Suprapubic skin (tissue), 4 donors: ENCODE results near the gene ABCC1. TPM values are rescaled to one million over a fixed set of nuclear protein-coding genes. Genes with fewer than 3 reads are reported as not detected.

Source experiments
- DNase-seq, 2 donors: peaks; one replicate each; pipeline ENCODE4 v3.0.0-alpha.2; 2019; ENCODE audit warnings: low spot score in 2 of 2
- H3K27ac ChIP-seq: fragments of 200-600 bp; sonication (generic); one replicate; pipeline ENCODE4 v1.5.1; 2019
- H3K27me3 ChIP-seq: fragments of 200-600 bp; sonication (generic); one replicate; pipeline ENCODE4 v1.5.1; 2019
- H3K36me3 ChIP-seq: fragments of 200-600 bp; sonication (generic); one replicate; pipeline ENCODE4 v1.5.1; 2019
- H3K4me1 ChIP-seq: fragments of 200-600 bp; sonication (generic); one replicate; pipeline ENCODE4 v1.5.1; 2019
- H3K4me3 ChIP-seq: fragments of 200-600 bp; sonication (generic); one replicate; pipeline ENCODE4 v1.5.1; 2019; ENCODE audit warnings: mild to moderate bottlenecking
- H3K9me3 ChIP-seq: fragments of 200-600 bp; sonication (generic); one replicate; pipeline ENCODE4 v1.5.1; 2019
- EP300 ChIP-seq: sonication (generic); formaldehyde crosslinking; IDR thresholded peaks from one replicate; pipeline ENCODE4 v1.6.1; 2017; ENCODE audit warnings: antibody characterized with exemption
- POLR2A ChIP-seq, 2 donors: fragments of 450-650 bp; IDR thresholded peaks; one replicate each; pipeline ENCODE4 v1.6.1; 2017; ENCODE audit warnings: antibody characterized with exemption in 2 of 2, mild to moderate bottlenecking in 2 of 2, moderate library complexity in 2 of 2
- POLR2AphosphoS5 ChIP-seq, 3 donors: sonication (generic); formaldehyde crosslinking; IDR thresholded peaks; one replicate each; pipeline ENCODE4 v1.6.1; 2017; ENCODE audit warnings: antibody characterized with exemption in 3 of 3
- WGBS: methylation state at CpG from one replicate; pipeline ENCODE4 v1.1.5; 2018; 5-methylcytosine and 5-hydroxymethylcytosine counted together
- total RNA-seq, 4 donors: library from RNA; depleted of rRNA; stranded (reverse); fragments of >200 nt; gene quantifications; one replicate each; pipeline ENCODE4 v1.1.0, GENCODE V29; 2016
- TF ChIP-seq, protein P1 (sequence below), 2 donors: fragments of 200-600 bp in 1 of 2; fragments of 450-650 bp in 1 of 2; sonication (generic) in 1 of 2; IDR thresholded peaks; one replicate each; pipeline ENCODE4 v1.5.1; 2016 to 2019; ENCODE audit warnings: antibody characterized with exemption in 2 of 2, mild to moderate bottlenecking in 1 of 2, moderate library complexity in 1 of 2

Gene ABCC1
- total RNA-seq, 4 donors from 2014 or later: 22.1 to 37.4 (median 27.2) TPM

DNA sequence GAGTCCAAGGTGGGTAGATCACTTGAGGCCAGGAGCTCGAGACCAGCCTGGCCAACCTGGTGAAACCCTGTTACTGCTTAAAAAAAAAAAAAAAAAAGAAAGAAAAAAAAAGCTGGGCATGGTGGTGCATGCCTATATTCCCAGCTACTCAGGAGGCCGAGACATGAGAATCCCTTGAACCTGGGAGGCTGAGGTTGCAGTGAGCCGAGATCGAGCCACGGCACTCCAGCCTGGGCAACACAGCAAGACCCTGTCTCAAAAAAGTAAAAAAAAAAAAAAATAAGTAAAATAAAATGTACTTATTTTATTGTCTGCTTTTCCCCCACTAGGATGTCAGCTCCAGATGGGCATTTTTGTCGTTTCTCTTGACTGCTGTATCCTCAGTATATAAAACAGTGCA, 107.7 kb downstream of the ABCC1 start:
- peaks cover 75% of the 10 kb centered on the region for H3K36me3 ChIP-seq
- H3K27me3 ChIP-seq: no peaks in the 10 kb centered on the region
- no peak overlapping the region for H3K4me3 ChIP-seq
- H3K4me1 ChIP-seq: no peaks in the 10 kb centered on the region
- TF ChIP-seq POLR2A (IDR thresholded peaks at IDR 0.05) (no peak), POLR2AphosphoS5 (IDR thresholded peaks at IDR 0.05) (no peak), EP300 (no peak)
- TF ChIP-seq, protein P1, sequence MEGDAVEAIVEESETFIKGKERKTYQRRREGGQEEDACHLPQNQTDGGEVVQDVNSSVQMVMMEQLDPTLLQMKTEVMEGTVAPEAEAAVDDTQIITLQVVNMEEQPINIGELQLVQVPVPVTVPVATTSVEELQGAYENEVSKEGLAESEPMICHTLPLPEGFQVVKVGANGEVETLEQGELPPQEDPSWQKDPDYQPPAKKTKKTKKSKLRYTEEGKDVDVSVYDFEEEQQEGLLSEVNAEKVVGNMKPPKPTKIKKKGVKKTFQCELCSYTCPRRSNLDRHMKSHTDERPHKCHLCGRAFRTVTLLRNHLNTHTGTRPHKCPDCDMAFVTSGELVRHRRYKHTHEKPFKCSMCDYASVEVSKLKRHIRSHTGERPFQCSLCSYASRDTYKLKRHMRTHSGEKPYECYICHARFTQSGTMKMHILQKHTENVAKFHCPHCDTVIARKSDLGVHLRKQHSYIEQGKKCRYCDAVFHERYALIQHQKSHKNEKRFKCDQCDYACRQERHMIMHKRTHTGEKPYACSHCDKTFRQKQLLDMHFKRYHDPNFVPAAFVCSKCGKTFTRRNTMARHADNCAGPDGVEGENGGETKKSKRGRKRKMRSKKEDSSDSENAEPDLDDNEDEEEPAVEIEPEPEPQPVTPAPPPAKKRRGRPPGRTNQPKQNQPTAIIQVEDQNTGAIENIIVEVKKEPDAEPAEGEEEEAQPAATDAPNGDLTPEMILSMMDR (IDR thresholded peaks at IDR 0.05): no peak
- no peak overlapping the region for H3K27ac ChIP-seq
- WGBS: 97% methylated on average over 6 of the region's 6 CpGs
- H3K9me3 ChIP-seq: no peaks in the 10 kb centered on the region
- DNase-seq: no peak

DNA sequence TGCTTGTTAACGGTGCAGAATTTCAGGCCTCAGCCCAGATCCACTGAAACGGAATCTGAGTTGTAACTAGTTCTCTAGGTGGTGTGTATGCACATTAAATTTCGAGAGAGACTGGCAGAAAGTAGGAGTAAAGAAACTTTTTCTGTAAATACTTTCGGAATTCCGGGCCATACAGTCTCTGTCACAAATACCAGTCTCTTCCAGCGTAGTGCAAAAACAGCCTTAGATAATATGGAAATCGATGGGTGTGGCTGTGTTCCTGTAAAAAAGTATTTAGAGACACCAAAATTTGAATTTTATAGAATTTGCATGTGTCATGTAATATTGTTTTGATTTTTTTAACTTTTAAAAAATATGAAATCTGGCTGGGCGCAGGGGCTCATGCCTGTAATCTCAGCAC, 109.7 kb downstream of the ABCC1 start:
- DNase-seq: no peak
- 96% methylated on average over 8 of the region's 8 CpGs for WGBS
- TF ChIP-seq POLR2A (IDR thresholded peaks at IDR 0.05): no peak
- no peak for TF ChIP-seq POLR2AphosphoS5 (IDR thresholded peaks at IDR 0.05)
- no peaks in the 10 kb centered on the region for H3K4me1 ChIP-seq
- H3K9me3 ChIP-seq: no peaks in the 10 kb centered on the region
- no peak overlapping the region for H3K4me3 ChIP-seq
- H3K27ac ChIP-seq: no peak overlapping the region
- H3K36me3 ChIP-seq: peaks cover 70% of the 10 kb centered on the region
- H3K27me3 ChIP-seq: no peaks in the 10 kb centered on the region

DNA sequence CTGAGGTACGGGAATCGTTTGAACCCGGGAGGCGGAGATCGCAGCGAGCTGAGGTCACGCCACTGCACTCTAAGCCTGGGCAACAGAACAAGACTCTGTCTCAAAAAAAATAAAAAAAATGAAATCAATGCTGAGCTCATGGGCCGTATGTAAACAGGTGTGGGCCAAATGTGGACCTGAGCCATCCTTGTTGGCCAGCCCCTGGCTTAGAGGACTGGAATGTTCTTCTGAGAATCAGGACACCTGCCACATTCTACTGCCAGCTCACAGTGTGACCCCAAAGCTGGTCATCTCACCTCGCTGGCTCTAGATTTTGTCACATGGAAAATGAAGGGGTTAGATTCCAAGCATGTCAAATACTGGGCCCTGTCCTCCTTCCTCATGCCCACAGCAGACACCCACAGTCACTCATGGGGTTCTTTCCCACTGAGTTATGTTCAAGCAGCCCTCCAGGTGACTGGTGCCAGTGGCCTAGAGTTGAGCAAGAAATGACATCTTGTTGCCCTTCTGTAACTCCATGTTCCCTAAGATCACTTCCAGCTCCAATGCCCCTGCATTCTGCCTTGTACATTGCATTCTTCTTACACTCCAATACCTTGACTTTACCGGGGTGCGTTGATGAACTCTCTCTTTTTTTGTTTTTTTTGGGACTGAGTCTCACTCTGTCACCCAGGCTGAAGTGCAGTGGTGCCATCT, 110.6 kb downstream of the ABCC1 start:
- H3K27me3 ChIP-seq: no peaks in the 10 kb centered on the region
- no peaks in the 10 kb centered on the region for H3K4me1 ChIP-seq
- TF ChIP-seq POLR2AphosphoS5 (IDR thresholded peaks at IDR 0.05) (no peak), EP300 (peak; percentile 77)
- no peak overlapping the region for H3K4me3 ChIP-seq
- 95% methylated on average over 11 of the region's 11 CpGs for WGBS
- H3K27ac ChIP-seq: no peak overlapping the region
- no peak for DNase-seq
- H3K36me3 ChIP-seq: peaks cover 68% of the 10 kb centered on the region
- no peaks in the 10 kb centered on the region for H3K9me3 ChIP-seq

DNA sequence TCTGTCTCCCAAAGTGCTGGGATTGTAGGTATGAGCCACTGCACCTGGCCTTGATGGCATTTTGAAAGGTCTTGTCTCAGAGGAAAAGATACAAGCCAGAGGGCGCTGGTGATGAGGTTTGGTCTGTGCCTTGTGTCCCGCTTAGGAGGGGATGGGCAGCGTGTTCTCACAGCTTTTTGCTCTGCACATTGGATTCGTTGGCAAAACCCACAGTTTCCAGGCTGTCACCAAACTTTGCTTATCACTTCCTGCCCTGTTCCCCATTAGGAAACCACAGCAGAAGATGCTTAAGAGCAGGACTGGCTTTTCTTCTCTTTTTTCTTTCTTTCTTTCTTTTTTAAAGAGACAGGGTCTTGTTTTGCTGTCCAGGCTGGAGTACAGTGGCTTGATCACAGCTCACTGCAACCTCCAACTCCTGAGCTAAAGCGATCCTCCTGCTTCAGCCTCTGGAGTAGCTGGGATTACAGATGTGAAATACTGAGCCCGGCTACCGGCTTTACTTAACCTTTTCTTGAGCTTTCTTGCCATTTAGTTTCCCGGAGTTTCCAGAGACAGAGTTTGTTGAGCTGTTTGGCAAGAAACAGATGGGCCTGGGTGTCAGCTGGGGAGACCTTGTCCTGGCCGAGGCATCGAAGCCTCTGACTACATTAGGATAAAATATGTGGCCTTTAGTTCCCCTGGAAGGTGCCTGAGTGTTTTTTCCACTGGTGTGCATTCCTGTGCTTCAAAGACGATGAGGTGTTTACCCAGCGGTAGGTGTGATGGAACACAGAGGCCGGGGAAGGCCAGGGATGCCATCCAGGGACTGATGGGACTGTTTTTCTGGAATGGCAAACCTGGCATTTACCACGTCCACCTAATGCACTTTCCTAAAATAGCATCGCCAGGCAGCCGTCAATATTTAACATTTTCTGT, 112.9 kb downstream of the ABCC1 start:
- no peaks in the 10 kb centered on the region for H3K9me3 ChIP-seq
- no peak overlapping the region for H3K27ac ChIP-seq
- 84% methylated on average over 16 of the region's 16 CpGs for WGBS
- no peaks in the 10 kb centered on the region for H3K27me3 ChIP-seq
- peak; percentile 93 for TF ChIP-seq EP300
- no peak for TF ChIP-seq POLR2A (IDR thresholded peaks at IDR 0.05)
- H3K4me3 ChIP-seq: no peak overlapping the region
- no peak for DNase-seq
- no peaks in the 10 kb centered on the region for H3K4me1 ChIP-seq
- H3K36me3 ChIP-seq: peaks cover 52% of the 10 kb centered on the region

DNA sequence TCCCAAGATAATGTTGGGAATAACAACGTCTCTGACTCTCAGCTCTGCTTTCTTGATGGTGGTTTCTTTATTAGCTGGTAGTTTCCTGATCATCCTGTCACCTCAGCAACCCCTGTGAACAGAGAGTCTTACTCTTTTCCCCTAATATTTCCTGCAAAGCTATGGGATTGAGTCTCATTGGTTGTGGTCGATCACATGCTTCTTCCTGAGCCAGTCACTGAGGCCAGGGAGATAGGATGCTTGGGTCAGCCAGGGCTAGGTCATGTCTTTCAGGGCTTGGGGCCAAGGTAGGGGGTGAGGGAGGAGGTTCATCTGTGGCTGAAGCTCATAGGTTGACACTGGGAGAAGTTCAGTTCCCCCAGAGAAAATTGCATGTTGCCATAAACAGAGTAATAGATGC, 114.3 kb downstream of the ABCC1 start:
- Histone ChIP-seq H3K4me1 (no peaks in the 10 kb centered on the region), H3K36me3 (peaks cover 46% of the 10 kb centered on the region), H3K9me3 (no peaks in the 10 kb centered on the region), H3K27me3 (no peaks in the 10 kb centered on the region), H3K27ac (no peak overlapping the region), H3K4me3 (no peak overlapping the region)
- no peak for DNase-seq
- WGBS: 88% methylated on average over 2 of the region's 2 CpGs
- no peak for TF ChIP-seq POLR2AphosphoS5 (IDR thresholded peaks at IDR 0.05)
- TF ChIP-seq EP300: no peak

DNA sequence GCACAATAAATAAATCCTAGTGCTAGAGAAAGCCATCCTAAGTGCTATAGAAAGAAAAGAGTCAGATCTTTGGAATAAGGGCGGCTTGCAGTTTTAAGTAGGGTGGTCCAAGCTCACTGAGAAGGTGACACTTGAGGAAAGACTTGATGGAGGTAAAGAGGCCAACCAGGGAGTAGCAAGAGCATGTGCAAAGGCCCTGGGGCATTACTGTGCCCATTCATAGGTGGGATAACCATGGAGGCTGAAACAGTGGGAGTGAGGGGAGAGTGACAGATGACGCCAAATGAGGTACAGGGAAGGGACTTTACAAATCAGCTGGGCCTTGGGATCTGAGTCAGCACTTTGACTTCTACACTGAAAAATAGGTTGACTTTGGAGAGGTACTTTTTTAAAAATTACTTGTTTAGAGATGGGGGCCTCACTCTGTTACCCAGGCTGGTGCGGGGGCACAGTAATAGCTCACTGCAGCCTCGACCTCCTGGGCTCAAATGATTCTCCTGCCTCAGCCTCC, 115.5 kb downstream of the ABCC1 start:
- Histone ChIP-seq H3K4me1 (no peaks in the 10 kb centered on the region), H3K4me3 (no peak overlapping the region), H3K27ac (no peak overlapping the region), H3K9me3 (no peaks in the 10 kb centered on the region), H3K36me3 (peaks cover 39% of the 10 kb centered on the region), H3K27me3 (no peaks in the 10 kb centered on the region)
- TF ChIP-seq, protein P1 (IDR thresholded peaks at IDR 0.05): no peak
- TF ChIP-seq POLR2A (IDR thresholded peaks at IDR 0.05) (no peak), POLR2AphosphoS5 (IDR thresholded peaks at IDR 0.05) (no peak), EP300 (no peak)
- no peak for DNase-seq
- 92% methylated on average over 4 of the region's 4 CpGs for WGBS

DNA sequence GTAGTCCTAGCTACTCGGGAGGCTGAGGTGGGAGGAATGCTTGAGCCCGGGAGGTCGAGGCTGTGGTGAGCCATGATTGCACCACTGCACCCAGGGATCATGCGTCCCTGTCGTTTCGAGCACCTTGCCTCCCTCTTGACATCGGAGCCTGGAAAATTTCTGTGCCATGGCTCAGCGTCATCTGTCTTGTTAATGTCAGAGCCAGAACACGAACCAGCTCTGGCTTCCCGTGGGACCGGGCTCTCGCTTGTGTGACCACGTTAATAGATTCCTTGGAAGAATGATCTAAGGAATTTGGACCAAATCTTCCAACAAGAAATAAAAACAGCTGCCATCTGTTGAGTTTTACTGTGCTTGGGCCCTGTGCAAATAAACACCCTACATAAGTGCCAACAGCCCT, 117.7 kb downstream of the ABCC1 start:
- H3K4me1 ChIP-seq: no peaks in the 10 kb centered on the region
- no peaks in the 10 kb centered on the region for H3K27me3 ChIP-seq
- no peak overlapping the region for H3K4me3 ChIP-seq
- DNase-seq: no peak
- 60% methylated on average over 13 of the region's 13 CpGs for WGBS
- H3K9me3 ChIP-seq: no peaks in the 10 kb centered on the region
- H3K36me3 ChIP-seq: peaks cover 36% of the 10 kb centered on the region
- no peak overlapping the region for H3K27ac ChIP-seq
- peak; percentile 46 for TF ChIP-seq EP300
- no peak for TF ChIP-seq POLR2AphosphoS5 (IDR thresholded peaks at IDR 0.05)
